IMR-90 (cell line): ENCODE measurements around the gene CABYR. TPM values are rescaled to one million over a fixed set of nuclear protein-coding genes. Genes with fewer than 3 reads are reported as not detected.

Experiments
- ATAC-seq: fragments of 200-7000 bp; cut with Tn5 transposase; 2 replicates; pipeline ENCODE4 v1.9.1; 2020; ENCODE audit warnings: low read depth, mild to moderate bottlenecking, moderate library complexity
- BruUV-seq: library from RNA; stranded (reverse); fragments of 400-500 nt; replicated peaks from 2 replicates; lab custom pipeline; 2021; lab: Mats Ljungman, UMichigan
- CTCF ChIA-PET: fragments of 300-600 bp; formaldehyde crosslinking; extraction: SDS; loops from one replicate; lab custom pipeline; 2021; ENCODE audit warnings: antibody characterized with exemption; lab: Yijun Ruan, JAX
- POLR2A ChIA-PET: fragments of 300-600 bp; sonication (Branson Sonifier 250); formaldehyde crosslinking; loops from one replicate; lab custom pipeline; 2022; ENCODE audit warnings: antibody characterized with exemption; ENCODE audit not compliant: unreplicated experiment; lab: Charles Lee
- DNase-seq: peaks from one replicate; pipeline ENCODE4 v3.0.0; 2013
- H2AFZ ChIP-seq: replicated peaks from 2 replicates; pipeline ENCODE3; 2013; ENCODE audit warnings: low read length, mild to moderate bottlenecking; ENCODE audit not compliant: poor library complexity
- H2AK5ac ChIP-seq: 2 replicates; pipeline ENCODE4 v1.6.1; 2013; ENCODE audit warnings: low read depth, low read length, inconsistent platforms
- H2AK9ac ChIP-seq: replicated peaks from 2 replicates; pipeline ENCODE3; 2013; ENCODE audit warnings: mild to moderate bottlenecking, low read depth, low read length, moderate library complexity; ENCODE audit not compliant: poor library complexity
- H2BK120ac ChIP-seq: 2 replicates; pipeline ENCODE4 v1.6.1; 2013; ENCODE audit warnings: low read depth, low read length, inconsistent platforms
- H2BK15ac ChIP-seq: 3 replicates; pipeline ENCODE4 v1.6.1; 2013; ENCODE audit warnings: low read depth, low read length, inconsistent platforms
- H2BK20ac ChIP-seq: 2 replicates; pipeline ENCODE4 v1.6.1; 2013; ENCODE audit warnings: low read depth, mild to moderate bottlenecking, inconsistent platforms, low read length, moderate library complexity
- H2BK5ac ChIP-seq: 2 replicates; pipeline ENCODE4 v1.6.1; 2013; ENCODE audit warnings: mild to moderate bottlenecking, low read depth, low read length, inconsistent platforms; ENCODE audit not compliant: poor library complexity, severe bottlenecking
- H3K14ac ChIP-seq: replicated peaks from 2 replicates; pipeline ENCODE4 v1.6.1; 2013; ENCODE audit warnings: low read depth, low read length, inconsistent platforms
- H3K18ac ChIP-seq: 2 replicates; pipeline ENCODE4 v1.6.1; 2013; ENCODE audit warnings: low read depth, low read length, control low read depth
- H3K23ac ChIP-seq: 2 replicates; pipeline ENCODE4 v1.6.1; 2013; ENCODE audit warnings: low read depth, low read length, inconsistent platforms
- H3K27ac ChIP-seq: 2 replicates; pipeline ENCODE4 v1.5.1; 2013; ENCODE audit warnings: mild to moderate bottlenecking, control low read depth, low read length; ENCODE audit not compliant: insufficient read depth
- H3K27me3 ChIP-seq: 2 replicates; pipeline ENCODE4 v1.6.1; 2013; ENCODE audit warnings: low read length; ENCODE audit not compliant: control insufficient read depth, insufficient read depth
- H3K36me3 ChIP-seq: 2 replicates; pipeline ENCODE4 v1.6.1; 2013; ENCODE audit warnings: low read length, mixed read lengths; ENCODE audit not compliant: control insufficient read depth, insufficient read depth
- H3K4ac ChIP-seq: 2 replicates; pipeline ENCODE4 v1.6.1; 2013; ENCODE audit warnings: low read depth, low read length, inconsistent platforms
- H3K4me1 ChIP-seq: 2 replicates; pipeline ENCODE4 v1.6.1; 2013; ENCODE audit warnings: low read length, mixed read lengths; ENCODE audit not compliant: control insufficient read depth, insufficient read depth
- H3K4me2 ChIP-seq: 2 replicates; pipeline ENCODE4 v1.6.1; 2013; ENCODE audit warnings: low read depth, mild to moderate bottlenecking, control low read depth, low read length, moderate library complexity
- H3K4me3 ChIP-seq: 2 replicates; pipeline ENCODE4 v1.5.1; 2013; ENCODE audit warnings: low read depth, mild to moderate bottlenecking, control low read depth, low read length, moderate library complexity; ENCODE audit not compliant: insufficient read depth
- H3K56ac ChIP-seq: 2 replicates; pipeline ENCODE4 v1.6.1; 2013; ENCODE audit warnings: low read length, inconsistent platforms; ENCODE audit not compliant: insufficient read depth; ENCODE audit errors: extremely low read depth
- H3K79me1 ChIP-seq, 2 experiments: 2 replicates each; pipeline ENCODE4 v1.6.1; 2013; ENCODE audit warnings: low read length in 2 of 2, inconsistent platforms in 1 of 2, low read depth in 1 of 2
- H3K9ac ChIP-seq: 2 replicates; pipeline ENCODE4 v1.6.1; 2013; ENCODE audit warnings: low read depth, low read length, control low read depth
- H3K9me1 ChIP-seq: 2 replicates; pipeline ENCODE4 v1.6.1; 2013; ENCODE audit warnings: low read length, inconsistent platforms; ENCODE audit not compliant: insufficient read depth
- H3K9me3 ChIP-seq: 2 replicates; pipeline ENCODE4 v1.6.1; 2013; ENCODE audit warnings: low read length; ENCODE audit not compliant: control insufficient read depth, insufficient read depth
- H4K20me1 ChIP-seq: 2 replicates; pipeline ENCODE4 v1.6.1; 2013; ENCODE audit warnings: low read length, inconsistent platforms; ENCODE audit not compliant: insufficient read depth
- H4K5ac ChIP-seq: 2 replicates; pipeline ENCODE4 v1.6.1; 2013; ENCODE audit warnings: mild to moderate bottlenecking, low read depth, low read length, control low read depth
- H4K8ac ChIP-seq, 2 experiments: 2 replicates each; pipeline ENCODE4 v1.6.1; 2013; ENCODE audit warnings: low read depth in 2 of 2, low read length in 2 of 2, control low read depth in 1 of 2, inconsistent platforms in 1 of 2
- H4K91ac ChIP-seq: 2 replicates; pipeline ENCODE4 v1.6.1; 2013; ENCODE audit warnings: low read depth, low read length, inconsistent platforms; ENCODE audit not compliant: insufficient read depth
- CEBPB ChIP-seq: IDR thresholded peaks from 2 replicates; pipeline ENCODE4 v1.6.1; 2012; ENCODE audit warnings: low read depth, low read length, improper control_type of control experiment
- CHD1 ChIP-seq: IDR thresholded peaks from 2 replicates; pipeline ENCODE4 v1.6.1; 2012; ENCODE audit warnings: low read depth, low read length, improper control_type of control experiment
- CTCF ChIP-seq: conservative IDR thresholded peaks from 2 replicates; pipeline ENCODE4 v1.5.1; 2012; ENCODE audit warnings: mild to moderate bottlenecking, low read depth, low read length, improper control_type of control experiment
- ELK1 ChIP-seq: fragments of 150-350 bp; IDR thresholded peaks from 2 replicates; pipeline ENCODE4 v1.6.1; 2016; ENCODE audit warnings: low read depth, mild to moderate bottlenecking, low read length, moderate library complexity, borderline replicate concordance
- FOS ChIP-seq: fragments of 150-350 bp; IDR thresholded peaks from 2 replicates; pipeline ENCODE4 v1.6.1; 2016; ENCODE audit warnings: low read depth, low read length
- MXI1 ChIP-seq: IDR thresholded peaks from 2 replicates; pipeline ENCODE4 v1.6.1; 2012; ENCODE audit warnings: low read depth, mild to moderate bottlenecking, low read length, moderate library complexity, borderline replicate concordance
- NFE2L2 ChIP-seq: fragments of 150-350 bp; IDR thresholded peaks from 2 replicates; pipeline ENCODE4 v1.6.1; 2016; ENCODE audit warnings: low read depth, mild to moderate bottlenecking, low read length
- POLR2A ChIP-seq: IDR thresholded peaks from 2 replicates; pipeline ENCODE4 v1.6.1; 2012; ENCODE audit warnings: mild to moderate bottlenecking, low read depth, low read length
- RFX5 ChIP-seq: IDR thresholded peaks from 2 replicates; pipeline ENCODE4 v1.8.0; 2012; ENCODE audit warnings: low read depth, mild to moderate bottlenecking, low read length, moderate library complexity
- SMC3 ChIP-seq: fragments of 150-350 bp; IDR thresholded peaks from 2 replicates; pipeline ENCODE4 v1.6.1; 2016; ENCODE audit warnings: low read depth, mild to moderate bottlenecking, antibody characterized with exemption, low read length, moderate library complexity
- WGBS, 2 experiments: methylation state at CpG; one replicate each; pipeline versions ENCODE4 v1.1.5 to v1.1.7; 2013; ENCODE audit warnings: missing lambda C conversion rate in 2 of 2; ENCODE audit not compliant: insufficient read length in 1 of 2; ENCODE audit errors: extremely low coverage in 2 of 2; 5-methylcytosine and 5-hydroxymethylcytosine counted together
- dilution Hi-C: fragments of 300-500 bp; cut with HindIII; formaldehyde crosslinking; loops from one replicate; pipeline ENCODE4 v1.14.3; 2018; ENCODE audit warnings: low sequenced_read_pairs; ENCODE audit not compliant: unreplicated experiment
- in situ Hi-C: fragments of 300-500 bp; cut with MboI; formaldehyde crosslinking; loops from 3 replicates; pipeline ENCODE4 v1.14.3; 2019; ENCODE audit warnings: low sequenced_read_pairs, inconsistent platforms, mixed read lengths
- intact Hi-C: fragments of 100-400 bp; cut with micrococcal nuclease; formaldehyde crosslinking; loops from 2 replicates; pipeline ENCODE4 v1.10.0; 2022
- polyA plus RNA-seq, 3 experiments: library from polyadenylated mRNA; depleted of rRNA; stranded (reverse); fragments of >200 nt; gene quantifications; 2 replicates each; pipeline ENCODE4 v1.2.3, GENCODE V29; 2012; ENCODE audit warnings: low replicate concordance in 1 of 3
- total RNA-seq: library from RNA; depleted of rRNA; stranded (reverse); fragments of >200 nt; gene quantifications from 2 replicates; pipeline ENCODE4 v1.2.3, GENCODE V29; 2012

Gene CABYR
- total and polyA plus RNA-seq, 2 of the 4 experiments (the other 2 are of a cell fraction), result 4.1 to 6.2 TPM

GRCh38 chr18:24201699-24202687, 63.1 kb downstream of the CABYR start (continued):
- no peak for TF ChIP-seq MXI1
- TF ChIP-seq CHD1, result no peak

- peaks cover 2% of the 10 kb centered on the region; the same call in 1 of the 2 replicates for H3K9me1 ChIP-seq
- no peak overlapping the region for H3K9ac ChIP-seq
- BruUV-seq, result no TSS peak
- no peak overlapping the region for H3K4ac ChIP-seq
- H2BK120ac ChIP-seq, result no peak overlapping the region
- H3K4me3 ChIP-seq, result no peak overlapping the region
- H3K56ac ChIP-seq, result no peak overlapping the region
- H3K36me3 ChIP-seq, result no peaks in the 10 kb centered on the region
- no peak overlapping the region for H3K18ac ChIP-seq
- TF ChIP-seq CEBPB (no peak), RFX5 (no peak), FOS (no peak), CTCF (no peak), POLR2A (no peak), NFE2L2 (no peak), MXI1 (no peak), ELK1 (no peak), SMC3 (no peak)
- ChIA-PET POLR2A (no interaction called here), CTCF (interaction anchor here (1.0 kb wide), 1 partner anchor 29 kb away, joined by 3 read pairs; no protein-coding TSS in a partner anchor)
- dilution Hi-C loops, result no loop called here
- H3K79me1 ChIP-seq, result peaks cover 0 to 27% of the 10 kb centered on the region in 2 experiments; a peak in 2 of 4 replicates
- no peak overlapping the region for H4K91ac ChIP-seq
- no peak overlapping the region for H2AK5ac ChIP-seq
- no peak overlapping the region for H4K5ac ChIP-seq
- no peak overlapping the region for H4K8ac ChIP-seq
- no peak overlapping the region for H3K14ac ChIP-seq
- WGBS, 2 experiments, result no CpG with 5 or more reads among the region's 3 CpGs
- no peak overlapping the region for H2BK5ac ChIP-seq
- H2BK15ac ChIP-seq, result no peak overlapping the region
- no peak overlapping the region for H2BK20ac ChIP-seq
- H3K23ac ChIP-seq, result no peak overlapping the region
- DNase-seq (no peak), ATAC-seq (no peak)
- no peaks in the 10 kb centered on the region for H3K9me3 ChIP-seq
- no peaks in the 10 kb centered on the region for H4K20me1 ChIP-seq
- H3K27ac ChIP-seq, result no peak overlapping the region
- no peak overlapping the region for H3K4me2 ChIP-seq
- H2AK9ac ChIP-seq, result no peak overlapping the region
- no peak overlapping the region for H2AFZ ChIP-seq
- intact Hi-C loops, result no loop called here
- in situ Hi-C loops, result no loop called here
- no peaks in the 10 kb centered on the region for H3K4me1 ChIP-seq
- no peaks in the 10 kb centered on the region for H3K27me3 ChIP-seq
Observed at GRCh38 chr18:24204904-24205303, 66.0 kb downstream of the CABYR start.
